LNCAP (cell line): Measurements from ENCODE around the gene SLA2.

Experiments
- CTCF ChIP-seq: fragments of 450-650 bp; IDR thresholded peaks from 2 replicates; pipeline ENCODE4 v1.5.1; 2017; ENCODE audit warnings: mild to moderate bottlenecking

Gene SLA2

DNA sequence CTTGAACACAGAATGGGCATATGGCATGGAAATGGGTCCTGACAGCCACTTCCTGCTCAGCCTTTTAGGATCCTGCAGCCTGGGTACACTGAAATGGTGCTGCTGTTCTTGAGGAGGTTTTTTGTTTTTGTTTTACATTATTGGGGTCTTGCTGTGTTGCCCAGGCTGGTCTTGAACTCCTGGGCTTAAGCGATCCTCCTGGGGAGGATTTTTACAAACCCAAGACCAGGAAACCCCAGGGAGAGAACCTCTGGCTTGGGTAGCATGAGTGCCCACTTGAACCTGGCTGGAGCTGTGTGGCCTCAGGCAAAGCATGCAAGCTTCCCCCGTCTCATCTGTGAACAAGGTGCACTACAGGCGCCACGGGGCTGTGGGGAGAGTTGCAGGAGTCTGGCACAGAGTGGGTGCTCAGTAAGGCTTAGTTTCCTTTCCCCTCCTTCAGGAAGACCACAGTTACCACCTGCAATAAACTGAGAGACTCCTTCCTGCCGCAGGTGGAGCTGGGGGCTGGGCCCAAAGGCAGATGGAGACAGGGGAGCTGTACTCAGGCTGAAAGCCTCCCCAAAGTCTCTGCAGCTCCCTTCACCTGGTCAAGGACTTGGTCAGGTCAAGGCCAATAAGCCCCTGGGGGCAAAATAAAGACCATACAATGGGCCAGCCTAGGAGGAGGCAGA is 1.8 kb downstream of the SLA2 start:
- no peak for TF ChIP-seq CTCF

DNA sequence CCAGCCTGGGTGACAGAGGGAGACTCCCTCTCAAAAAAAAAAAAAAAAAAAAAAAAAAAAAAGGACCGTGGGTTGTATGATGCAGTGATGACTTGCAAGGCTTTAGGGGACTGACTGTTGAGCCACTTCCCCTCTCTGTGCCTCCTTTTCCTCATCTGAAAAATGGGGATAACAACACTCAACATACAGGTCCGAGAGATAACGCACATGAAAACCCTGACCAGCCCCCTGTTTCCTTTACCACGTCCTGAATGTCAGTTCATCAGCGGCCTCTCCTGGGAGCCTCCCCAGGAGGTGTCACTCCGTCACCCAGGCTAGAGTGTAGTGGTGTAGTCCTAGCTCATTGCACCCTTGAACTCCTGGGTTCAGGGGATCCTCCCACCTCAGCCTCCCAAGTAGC is 3.9 kb downstream of the SLA2 start:
- TF ChIP-seq CTCF = no peak

DNA sequence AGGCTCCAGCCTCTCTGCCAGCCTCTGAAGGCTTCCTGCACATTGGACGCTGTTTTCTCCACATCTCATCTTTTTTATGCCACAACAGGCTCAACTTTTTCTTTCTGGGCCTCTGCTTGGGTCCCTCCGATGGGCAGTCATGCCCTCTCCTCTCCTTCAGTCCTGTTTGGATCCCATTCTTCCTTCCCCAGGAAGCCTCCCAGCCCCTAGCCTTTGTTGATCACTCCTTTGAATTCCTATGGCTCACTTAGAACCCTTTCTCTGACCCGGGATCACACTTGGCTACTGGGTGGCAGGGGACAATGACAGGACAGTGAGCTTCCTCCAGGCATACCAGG is 4.5 kb downstream of the SLA2 start:
- no peak for TF ChIP-seq CTCF

GRCh38 chr20:36634342-36634741 is 11.7 kb downstream of the SLA2 start:
- TF ChIP-seq CTCF = no peak

- TF ChIP-seq CTCF = no peak
Measured at GRCh38 chr20:36633285-36633772, 12.7 kb downstream of the SLA2 start.

DNA sequence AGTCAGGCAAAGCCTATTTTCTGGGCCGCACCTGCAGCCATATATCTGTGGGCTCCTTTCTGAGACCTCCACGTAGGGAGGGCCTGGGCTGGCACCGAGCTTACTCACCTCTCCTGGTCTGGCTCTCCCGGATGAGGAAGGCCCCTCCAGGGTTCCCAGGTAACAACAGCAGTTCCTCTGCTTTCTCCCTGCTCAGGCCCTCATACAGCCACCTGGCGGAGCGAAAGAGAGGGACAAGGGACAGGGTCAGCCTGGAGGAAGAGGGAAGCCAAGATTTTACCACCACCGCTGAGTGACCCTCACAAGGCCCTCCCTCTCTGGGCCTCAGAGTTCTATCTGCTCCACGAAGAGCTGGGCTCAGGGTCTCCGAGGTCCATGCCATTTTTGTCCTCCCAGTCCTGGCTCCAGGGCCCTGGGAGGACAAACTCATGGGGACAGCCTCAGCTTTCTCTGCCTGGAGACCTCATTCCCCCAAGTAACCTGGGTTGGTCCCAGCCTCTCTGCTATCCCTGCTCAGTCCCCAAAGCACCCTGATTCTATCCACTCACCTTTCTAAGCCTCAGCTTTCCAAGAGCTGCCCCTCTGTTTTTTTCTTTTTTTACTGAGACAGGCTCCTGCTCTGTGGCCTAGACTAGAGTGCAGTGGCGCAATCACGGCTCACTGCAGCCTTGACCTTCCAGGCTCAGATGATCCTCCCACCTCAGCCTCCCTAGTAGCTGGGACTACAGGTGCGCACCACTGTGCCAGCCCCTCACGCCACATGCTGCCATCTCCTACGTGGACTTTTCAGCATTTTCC is 13.3 kb downstream of the SLA2 start:
- TF ChIP-seq CTCF = no peak

DNA sequence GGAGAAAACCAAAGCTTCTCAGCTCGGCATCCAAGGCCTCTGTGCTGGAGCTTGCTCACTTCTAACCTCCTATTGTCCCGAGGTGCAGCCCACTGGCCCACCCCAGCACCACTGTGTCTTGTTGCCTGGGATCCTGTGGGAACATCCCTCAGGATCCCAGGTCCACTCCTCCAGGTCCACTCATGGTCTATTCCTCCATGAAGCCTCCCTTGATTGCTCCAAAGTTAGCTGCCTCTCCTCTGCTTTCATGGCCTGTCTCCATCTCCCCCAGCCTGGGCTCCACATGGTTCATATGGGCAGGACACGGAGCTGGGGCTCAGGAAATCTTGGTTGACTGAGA is 13.9 kb downstream of the SLA2 start:
- TF ChIP-seq CTCF = no peak
